ENCODE measurements around the gene P2RY12.

DNA sequence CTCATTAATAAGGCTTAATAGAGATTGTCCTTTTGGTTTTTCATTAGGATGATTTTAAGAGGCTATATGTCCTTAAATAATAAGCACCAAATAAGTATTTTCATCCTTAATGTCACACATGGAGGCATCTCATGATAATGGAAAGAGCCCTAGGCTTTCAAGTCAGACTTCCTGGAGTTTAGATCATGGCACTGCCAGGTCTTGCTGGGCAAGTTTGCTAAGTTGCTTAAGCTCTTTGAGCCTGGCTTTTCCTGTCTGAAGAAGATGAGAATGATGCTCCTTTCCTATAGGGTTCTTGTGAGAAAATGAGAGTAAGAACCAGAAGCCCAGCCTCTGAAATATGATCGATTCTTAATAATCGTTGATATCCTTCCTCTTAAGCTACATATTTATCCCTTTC lies 23.4 kb upstream of the P2RY12 start:
- TF ChIP-seq CTCF (IDR thresholded peaks at IDR 0.05 in 4 of 5, conservative IDR thresholded peaks at IDR 0.05 in 1 of 5): no peak
- no peak for TF ChIP-seq POLR2A (IDR thresholded peaks at IDR 0.05)
